ENCODE data around the gene TTLL12. TPM values are rescaled to one million over a fixed set of nuclear protein-coding genes. Genes with fewer than 3 reads are reported as not detected.

TTLL12 gene
- total RNA-seq, 4 donors from 2014 or later = 65.9 to 85.5 (median 72.8) TPM

DNA sequence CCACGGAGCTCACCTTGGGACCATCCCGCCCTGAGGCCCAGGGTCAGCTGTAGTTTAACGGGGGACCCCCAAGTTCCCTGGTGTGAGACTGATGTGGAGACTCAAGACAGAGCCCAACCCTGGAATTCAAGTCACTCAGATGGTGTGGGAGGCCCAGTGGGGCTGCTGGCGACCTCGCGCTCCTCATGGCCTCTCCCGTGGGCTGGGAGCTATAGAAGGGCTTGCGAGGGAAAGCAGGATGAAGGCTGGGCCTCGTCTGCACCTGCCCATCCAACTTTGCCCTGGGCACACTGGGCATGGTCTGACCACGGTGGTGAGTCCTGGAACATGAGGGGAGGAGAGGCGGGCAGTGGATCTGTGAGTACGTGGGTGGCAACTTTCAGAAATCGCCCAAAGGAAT, 13.6 kb upstream of the TTLL12 start:
- TF ChIP-seq POLR2A (IDR thresholded peaks at IDR 0.05) = no peak
- TF ChIP-seq, protein P1, sequence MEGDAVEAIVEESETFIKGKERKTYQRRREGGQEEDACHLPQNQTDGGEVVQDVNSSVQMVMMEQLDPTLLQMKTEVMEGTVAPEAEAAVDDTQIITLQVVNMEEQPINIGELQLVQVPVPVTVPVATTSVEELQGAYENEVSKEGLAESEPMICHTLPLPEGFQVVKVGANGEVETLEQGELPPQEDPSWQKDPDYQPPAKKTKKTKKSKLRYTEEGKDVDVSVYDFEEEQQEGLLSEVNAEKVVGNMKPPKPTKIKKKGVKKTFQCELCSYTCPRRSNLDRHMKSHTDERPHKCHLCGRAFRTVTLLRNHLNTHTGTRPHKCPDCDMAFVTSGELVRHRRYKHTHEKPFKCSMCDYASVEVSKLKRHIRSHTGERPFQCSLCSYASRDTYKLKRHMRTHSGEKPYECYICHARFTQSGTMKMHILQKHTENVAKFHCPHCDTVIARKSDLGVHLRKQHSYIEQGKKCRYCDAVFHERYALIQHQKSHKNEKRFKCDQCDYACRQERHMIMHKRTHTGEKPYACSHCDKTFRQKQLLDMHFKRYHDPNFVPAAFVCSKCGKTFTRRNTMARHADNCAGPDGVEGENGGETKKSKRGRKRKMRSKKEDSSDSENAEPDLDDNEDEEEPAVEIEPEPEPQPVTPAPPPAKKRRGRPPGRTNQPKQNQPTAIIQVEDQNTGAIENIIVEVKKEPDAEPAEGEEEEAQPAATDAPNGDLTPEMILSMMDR (IDR thresholded peaks at IDR 0.05) = no peak

DNA sequence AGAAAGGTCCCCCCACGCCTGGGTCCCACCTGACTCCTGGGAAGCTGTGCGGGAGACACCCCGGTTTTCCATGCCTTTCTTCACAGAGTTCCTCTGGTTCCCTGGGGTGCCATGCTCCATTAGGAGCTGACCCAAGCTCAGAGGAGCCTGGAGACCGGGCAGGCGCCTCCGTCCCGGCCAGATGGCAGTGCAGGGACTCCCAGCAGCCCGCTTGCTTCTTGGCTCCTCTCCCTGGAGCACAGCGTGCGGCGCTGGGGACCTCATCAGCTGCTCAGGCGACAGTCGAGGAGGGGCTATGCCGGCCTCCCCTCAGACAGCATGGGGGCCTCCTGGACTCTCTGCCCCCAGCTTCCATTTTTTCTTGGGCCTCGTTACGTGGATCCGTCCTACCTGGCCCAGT, 13.1 kb upstream of the TTLL12 start:
- 81 to 94% methylated on average over 12 to 17 of the region's 17 CpGs for WGBS, 2 donors
- DNase-seq (ENCODE audit: low spot score in 2 of 2) = no peak

More for the DNA sequence above, 13.6 kb upstream of the TTLL12 start:
- no peak overlapping the region for H3K4me3 ChIP-seq (ENCODE audit: low read depth, poor library complexity, severe bottlenecking)
- 85 to 90% methylated on average over 11 to 13 of the region's 13 CpGs for WGBS, 2 donors
- intact Hi-C loops (cut with DNase I; ENCODE audit: low total_unique reads) = no loop called here
- DNase-seq (ENCODE audit: low spot score in 2 of 2) = no peak

DNA sequence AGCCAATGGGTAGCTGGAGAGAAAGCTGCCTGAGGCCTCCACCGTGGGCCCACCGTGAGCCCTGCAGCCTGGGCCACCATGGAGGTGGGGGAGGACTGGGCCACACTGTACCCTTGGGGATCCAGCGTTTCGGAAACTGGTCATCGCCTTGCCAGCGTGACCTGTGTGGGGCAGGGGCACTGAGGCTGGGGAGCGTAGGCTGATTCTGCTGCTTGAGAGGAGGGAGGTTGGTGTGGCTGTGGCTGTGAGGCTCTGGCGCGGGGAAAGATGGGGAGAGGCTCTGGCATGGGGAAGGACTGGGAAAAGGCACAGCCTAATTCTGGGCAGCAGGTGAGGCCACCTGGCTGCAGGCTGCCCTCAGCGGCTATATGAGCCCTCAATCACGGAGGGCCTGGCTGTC, 12.6 kb upstream of the TTLL12 start:
- WGBS, 2 donors = 83 to 95% methylated on average over 11 of the region's 11 CpGs
- intact Hi-C loops (cut with DNase I; ENCODE audit: low total_unique reads) = no loop called here

More for the DNA sequence above, 13.1 kb upstream of the TTLL12 start:
- no peak overlapping the region for H3K4me3 ChIP-seq (ENCODE audit: low read depth, poor library complexity, severe bottlenecking)
- intact Hi-C loops (cut with DNase I; ENCODE audit: low total_unique reads) = no loop called here
- TF ChIP-seq, protein P1 (IDR thresholded peaks at IDR 0.05) = no peak
- TF ChIP-seq POLR2A (IDR thresholded peaks at IDR 0.05) = no peak

DNA sequence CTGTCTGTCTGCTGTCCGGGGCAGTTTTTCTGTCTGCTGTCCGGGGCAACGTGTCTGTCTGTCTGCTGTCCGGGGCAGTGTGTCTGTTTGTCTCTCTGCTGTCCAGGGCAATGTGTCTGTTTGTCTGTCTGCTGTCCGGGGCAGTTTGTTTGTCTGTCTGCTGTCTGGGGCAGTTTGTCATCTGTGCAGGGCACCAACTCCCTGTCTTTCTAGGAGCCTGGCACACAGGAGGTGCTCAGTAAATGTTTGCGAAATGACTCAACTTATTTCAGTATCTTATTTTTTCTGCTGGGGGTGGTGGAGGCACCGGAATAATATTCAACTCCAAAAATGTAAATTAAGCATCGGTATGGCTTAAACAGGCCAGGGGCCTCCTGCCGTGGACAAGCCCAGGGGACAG, 12.0 kb upstream of the TTLL12 start:
- intact Hi-C loops (cut with DNase I; ENCODE audit: low total_unique reads) = no loop called here
- no peak for DNase-seq (ENCODE audit: low spot score in 2 of 2)
- WGBS, 2 donors = 79 to 80% methylated on average over 9 of the region's 9 CpGs
- TF ChIP-seq, protein P1 (IDR thresholded peaks at IDR 0.05) = no peak
- no peak overlapping the region for H3K4me3 ChIP-seq (ENCODE audit: low read depth, poor library complexity, severe bottlenecking)

More for the DNA sequence above, 12.6 kb upstream of the TTLL12 start:
- H3K4me3 ChIP-seq (ENCODE audit: low read depth, poor library complexity, severe bottlenecking) = no peak overlapping the region
- TF ChIP-seq, protein P1 (IDR thresholded peaks at IDR 0.05) = no peak
- no peak for TF ChIP-seq POLR2A (IDR thresholded peaks at IDR 0.05)
- DNase-seq (ENCODE audit: low spot score in 2 of 2) = no peak

DNA sequence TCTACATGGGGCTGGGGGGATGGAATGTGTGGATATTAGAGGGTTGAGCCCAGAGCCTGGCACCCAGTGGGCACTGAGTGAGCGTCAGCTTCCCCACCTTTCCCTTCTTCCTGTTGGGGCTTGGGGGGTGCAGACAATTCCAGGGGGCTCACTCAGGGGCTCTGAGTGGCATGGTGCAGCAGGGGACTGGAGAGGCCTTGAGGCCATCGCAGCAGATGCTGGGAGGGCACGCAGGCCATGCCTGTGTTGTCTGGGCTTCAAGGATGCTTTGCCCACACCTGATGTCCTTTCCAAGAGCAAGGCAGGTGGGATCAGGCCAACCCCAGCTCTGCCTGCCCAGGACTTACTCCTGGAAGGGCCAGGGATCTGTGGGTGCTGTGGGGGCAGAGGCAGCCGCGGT, 11.2 kb upstream of the TTLL12 start:
- WGBS, 2 donors = 95% methylated on average over 3 to 4 of the region's 5 CpGs
- TF ChIP-seq, protein P1 (IDR thresholded peaks at IDR 0.05) = no peak
- TF ChIP-seq POLR2A (IDR thresholded peaks at IDR 0.05) = no peak
- intact Hi-C loops (cut with DNase I; ENCODE audit: low total_unique reads) = no loop called here

DNA sequence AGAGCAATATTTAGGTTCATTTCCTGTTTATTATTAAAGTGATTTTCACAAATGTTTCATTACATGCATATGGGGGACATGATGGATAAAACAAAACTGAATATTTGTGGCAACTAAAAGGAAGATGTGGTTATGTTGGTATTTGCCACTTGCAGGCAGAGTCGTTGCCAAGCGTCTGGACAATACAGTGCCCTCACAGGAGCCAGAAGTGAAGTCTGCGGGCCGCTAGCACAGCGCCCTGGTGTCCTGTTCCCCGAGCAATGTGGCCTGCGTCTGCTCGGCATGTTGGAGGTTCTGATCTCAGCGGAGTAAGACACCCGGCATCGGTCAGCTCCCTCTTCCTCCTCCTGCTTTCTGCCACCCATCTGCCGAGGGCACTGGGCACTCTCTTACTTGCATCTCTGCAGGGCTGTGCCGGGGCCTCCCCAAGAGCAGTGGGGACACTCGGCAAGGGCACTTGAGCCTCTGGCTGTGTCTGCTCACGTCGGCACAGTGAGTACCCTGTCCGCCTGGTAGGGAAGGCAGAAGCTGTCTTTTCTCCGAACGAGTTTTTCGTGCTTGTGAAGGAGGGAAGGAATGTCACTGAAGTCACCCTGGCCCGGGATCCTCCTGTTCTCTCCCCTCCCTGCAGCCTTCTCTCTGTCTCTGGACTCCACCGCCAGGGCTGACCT, 10.5 kb upstream of the TTLL12 start:
- no peak for DNase-seq (ENCODE audit: low spot score in 2 of 2)
- intact Hi-C loops (cut with DNase I; ENCODE audit: low total_unique reads) = no loop called here
- WGBS, 2 donors = 57 to 64% methylated on average over 22 of the region's 22 CpGs
- TF ChIP-seq, protein P1 (IDR thresholded peaks at IDR 0.05) = no peak
- no peak for TF ChIP-seq POLR2A (IDR thresholded peaks at IDR 0.05)
- H3K4me3 ChIP-seq (ENCODE audit: low read depth, poor library complexity, severe bottlenecking) = no peak overlapping the region

More for the DNA sequence above, 11.2 kb upstream of the TTLL12 start:
- no peak overlapping the region for H3K4me3 ChIP-seq (ENCODE audit: low read depth, poor library complexity, severe bottlenecking)
- DNase-seq (ENCODE audit: low spot score in 2 of 2) = no peak

Data from lower leg skin (tissue), 4 donors.